GM19455 (cell line): ENCODE measurements around the gene HARS1.
"Not testable (repeated sequence)": the region's sequence is repeated elsewhere in the genome, so short reads cannot be mapped to it uniquely, and the experiment has no call there.

Source experiments
- ATAC-seq: cut with Tn5 transposase; IDR thresholded peaks from one replicate; pipeline ENCODE4 v1.9.1; 2021; ENCODE audit not compliant: unreplicated experiment

Gene HARS1

DNA sequence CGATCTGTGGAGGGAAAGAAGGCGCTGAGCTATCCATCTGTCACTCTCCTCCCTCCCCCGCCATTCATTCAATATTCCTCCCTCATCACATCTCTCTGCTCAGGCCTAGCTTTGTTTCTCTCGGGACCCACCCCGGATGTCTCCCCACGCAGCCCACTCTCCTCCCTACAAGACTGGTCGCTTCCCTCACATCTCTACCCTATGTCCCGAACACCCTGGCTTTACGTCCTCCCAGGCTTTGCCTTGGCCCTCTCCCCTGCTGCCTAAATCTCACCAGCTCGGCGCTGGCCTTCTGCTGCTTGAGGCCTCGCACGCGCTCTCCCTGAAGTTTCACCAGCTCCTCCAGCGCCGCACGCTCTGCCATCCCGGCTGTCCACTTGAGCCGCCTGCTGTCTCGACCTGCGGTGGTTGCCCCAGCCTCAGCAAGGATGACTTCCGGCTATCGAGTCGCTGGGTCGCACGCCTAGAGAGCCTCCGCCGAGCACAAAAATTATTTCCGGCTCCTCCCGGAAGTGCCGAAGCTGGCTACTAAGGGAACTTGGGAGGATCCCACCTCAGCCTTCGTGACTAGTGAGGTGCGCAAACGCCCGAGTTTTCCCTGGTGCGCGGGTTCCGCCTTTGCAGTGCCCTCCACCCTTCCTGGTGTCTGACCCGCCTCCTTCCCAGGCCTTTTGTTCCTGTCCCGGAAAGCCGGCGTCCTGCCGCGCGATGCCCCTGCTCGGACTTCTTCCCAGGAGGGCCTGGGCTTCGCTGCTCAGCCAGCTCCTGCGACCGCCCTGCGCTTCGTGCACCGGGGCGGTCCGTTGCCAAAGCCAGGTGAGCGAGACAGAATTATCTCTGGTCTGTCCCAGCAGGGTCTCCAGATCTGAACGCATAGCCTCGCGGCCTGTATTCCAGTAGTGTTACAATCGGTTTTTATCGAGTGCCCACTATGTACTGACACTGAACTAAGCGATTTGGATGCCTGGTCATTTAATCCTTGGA is at the start of gene HARS1, which contains the start of gene HARS2:
TSS of gene HARS1 (minus strand) at position 430 of the 984 bp plus-strand sequence. CDS start at position 364, 66 bp downstream.
TSS of gene HARS2 (plus strand) at position 515 of the 984 bp plus-strand sequence. CDS start at position 709, 194 bp downstream.
- peak; percentile 99 for ATAC-seq

- ATAC-seq: no peak
These were observed 46.3 kb upstream of the HARS1 start for GRCh38 chr5:140737486-140737885.

DNA sequence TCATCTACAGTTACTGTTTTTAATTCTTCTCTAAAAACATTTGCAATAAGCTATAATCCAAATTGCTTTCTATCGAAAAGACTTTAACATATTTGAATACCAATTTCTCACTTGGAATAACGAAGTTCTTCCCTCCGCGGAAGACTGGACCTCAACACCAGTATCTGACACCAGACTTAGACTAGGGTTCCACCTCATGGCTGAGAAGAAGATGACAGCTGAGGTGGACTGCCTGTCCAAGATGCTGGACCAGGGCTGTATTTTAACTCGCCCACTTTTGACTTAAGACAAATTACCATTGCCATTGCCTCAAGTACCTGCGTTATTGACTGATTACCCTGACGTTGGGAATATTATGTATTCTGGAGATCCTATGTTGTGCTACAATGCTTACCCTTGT is 43.2 kb upstream of the HARS1 start:
- ATAC-seq: no peak

- no peak for ATAC-seq
These were observed 41.9 kb upstream of the HARS1 start for GRCh38 chr5:140733098-140733497.

- ATAC-seq: peak; percentile 87
These were observed 34.8 kb upstream of the HARS1 start for GRCh38 chr5:140725799-140726471.

- not testable (repeated sequence) for ATAC-seq
These were observed 30.2 kb upstream of the HARS1 start for GRCh38 chr5:140721395-140721794.

- ATAC-seq: not testable (repeated sequence)
These were observed 29.6 kb upstream of the HARS1 start for GRCh38 chr5:140720738-140721137.

DNA sequence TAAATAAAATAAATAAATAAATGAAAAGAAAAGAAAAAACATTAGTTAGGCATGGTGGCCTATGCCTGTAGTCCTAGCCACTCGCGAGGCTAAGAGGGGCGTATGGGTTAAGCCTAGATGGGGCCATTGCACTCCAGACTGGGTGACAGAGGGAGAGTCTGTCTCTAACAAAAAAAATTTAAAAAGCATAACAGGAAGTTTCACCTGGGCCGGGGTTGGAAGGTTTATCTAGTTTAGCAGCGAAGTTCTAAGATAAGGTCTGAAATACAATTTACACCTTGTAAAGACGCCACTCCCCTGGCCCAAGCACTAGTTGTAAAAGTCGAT is 27.1 kb upstream of the HARS1 start:
- ATAC-seq: no peak

DNA sequence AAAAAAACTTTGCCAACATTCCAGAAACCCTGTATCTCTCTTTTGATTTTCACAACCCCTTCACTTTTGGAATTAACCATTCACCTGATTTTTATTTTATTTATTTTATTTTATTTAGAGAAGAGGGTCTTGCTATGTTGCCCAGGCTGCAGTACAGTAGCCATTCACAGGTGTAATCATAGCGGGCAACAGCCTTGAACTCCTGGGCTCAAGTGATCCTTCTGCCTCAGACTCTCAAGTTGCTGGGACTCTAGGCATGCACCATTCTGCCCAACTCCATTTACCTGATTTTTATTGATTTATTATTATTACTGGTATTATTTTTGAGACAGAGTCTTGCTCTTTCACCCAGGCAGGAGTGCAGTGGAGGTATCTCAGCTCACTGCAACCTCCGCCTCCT is 25.1 kb upstream of the HARS1 start:
- not testable (repeated sequence) for ATAC-seq

GRCh38 chr5:140713562-140714094 is 22.5 kb upstream of the HARS1 start:
- ATAC-seq: no peak

- no peak for ATAC-seq
These were observed 20.6 kb upstream of the HARS1 start for GRCh38 chr5:140711794-140712193.

DNA sequence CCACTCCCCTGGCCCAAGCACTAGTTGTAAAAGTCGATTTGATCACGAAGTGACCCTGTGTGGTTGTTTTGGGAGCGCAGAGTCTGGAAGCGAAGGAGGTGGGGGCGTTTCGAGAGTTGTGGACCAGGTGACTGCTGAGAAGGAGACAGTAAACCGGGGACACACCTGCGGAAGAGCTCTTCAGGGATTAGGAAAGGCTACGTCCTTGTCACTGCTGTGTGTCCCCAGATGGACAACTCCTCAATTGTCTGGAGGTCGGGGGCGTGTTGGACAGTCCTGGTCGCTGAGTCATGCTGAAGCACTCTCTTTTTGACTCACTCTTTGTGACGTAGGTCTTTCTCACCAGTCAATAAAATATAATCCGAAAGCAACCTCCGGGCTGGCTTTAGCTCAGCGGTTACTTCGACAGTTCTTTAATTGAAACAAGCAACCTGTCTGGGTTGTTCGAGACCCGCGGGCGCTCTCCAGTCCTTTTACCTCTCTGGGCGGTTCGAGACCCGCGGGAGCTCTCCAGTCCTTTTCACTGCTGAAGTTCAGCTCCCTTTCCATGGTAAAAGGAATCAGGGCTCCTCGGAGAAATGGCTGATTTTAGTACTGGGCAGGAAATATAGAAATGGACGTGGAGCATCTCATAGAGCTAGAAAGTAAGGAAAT is 19.9 kb upstream of the HARS1 start:
- ATAC-seq: peak; percentile 92

- not testable (repeated sequence) for ATAC-seq
These were observed 17.6 kb upstream of the HARS1 start for GRCh38 chr5:140708787-140709186.

DNA sequence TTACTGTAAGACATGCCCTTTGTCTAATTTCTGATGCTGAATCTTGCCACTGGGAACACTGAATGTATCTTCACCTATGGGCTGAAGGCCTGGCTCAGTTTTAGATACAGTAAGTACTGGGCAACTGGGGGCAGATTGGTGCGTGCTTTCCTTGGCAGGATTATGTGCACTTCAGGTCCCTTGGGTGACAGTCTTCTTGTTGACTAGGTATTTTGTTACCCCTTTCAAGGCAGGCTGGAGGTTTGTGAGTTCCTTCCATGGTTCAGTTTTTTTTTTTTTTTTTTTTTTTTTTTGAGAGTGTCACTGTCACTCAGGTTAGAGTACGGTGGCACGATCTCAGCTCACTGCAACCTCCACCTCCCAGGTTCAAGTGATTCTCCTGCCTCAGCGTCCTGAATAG is 16.6 kb upstream of the HARS1 start:
- no peak for ATAC-seq

GRCh38 chr5:140700177-140701144 is 9.3 kb upstream of the HARS1 start, which contains the start of gene ZMAT2:
ZMAT2 (plus strand) TSS chr5:140700447; CDS start chr5:140700461, 14 bp downstream.
- ATAC-seq: peak; percentile 94

DNA sequence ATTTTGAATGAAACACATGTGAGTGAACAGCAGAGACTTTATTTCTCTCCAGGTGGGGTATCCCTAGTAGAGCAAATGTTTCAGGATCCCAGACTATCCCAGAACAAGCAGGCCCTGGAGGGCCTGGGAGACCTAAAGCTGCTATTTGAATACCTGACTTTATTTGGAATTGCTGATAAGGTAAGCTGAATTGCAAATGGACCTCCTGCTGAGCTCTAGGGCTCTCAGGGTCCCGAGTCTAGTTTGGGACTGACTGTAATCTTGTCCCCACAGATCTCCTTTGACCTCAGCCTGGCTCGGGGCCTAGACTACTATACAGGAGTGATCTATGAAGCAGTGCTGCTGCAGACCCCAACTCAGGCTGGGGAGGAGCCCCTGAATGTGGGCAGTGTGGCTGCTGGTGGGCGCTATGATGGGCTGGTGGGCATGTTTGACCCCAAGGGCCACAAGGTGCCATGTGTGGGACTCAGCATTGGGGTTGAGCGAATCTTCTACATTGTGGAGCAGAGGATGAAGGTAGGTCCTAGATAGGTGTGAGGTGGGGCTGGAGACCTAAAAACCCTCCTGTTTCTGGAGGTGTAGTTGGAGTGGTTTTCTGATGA is 5.8 kb upstream of the HARS1 start:
- ATAC-seq: no peak

DNA sequence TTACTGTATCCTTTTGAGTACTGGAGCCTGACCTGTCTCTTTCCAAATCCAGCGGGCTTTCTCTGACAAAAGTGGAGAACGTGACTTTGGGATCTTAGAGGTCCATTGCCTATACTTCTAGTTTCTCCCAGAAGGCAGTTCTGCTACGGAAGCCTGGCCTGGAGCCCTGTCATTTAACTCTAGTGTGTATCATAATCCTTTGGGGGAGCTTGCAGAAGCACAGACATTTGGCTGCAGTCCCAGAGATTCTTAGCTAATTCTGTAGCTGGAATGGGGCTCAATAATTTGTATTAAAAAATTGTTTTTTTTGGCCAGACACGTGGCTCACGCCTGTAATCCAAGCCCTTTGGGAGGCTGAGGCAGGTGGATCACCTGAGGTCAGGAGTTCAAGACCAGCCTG is 3.1 kb upstream of the HARS1 start:
- ATAC-seq: no peak

- ATAC-seq: no peak
These were observed 716 bp downstream of the HARS1 start for GRCh38 chr5:140690376-140690932.

- ATAC-seq: no peak
These were observed 12.2 kb downstream of the HARS1 start for GRCh38 chr5:140678993-140679392.
